HG02610 (cell line): ENCODE measurements around the gene SELENBP1.
"Not testable (repeated sequence)": the region's sequence is repeated elsewhere in the genome, so short reads cannot be mapped to it uniquely, and the experiment has no call there.

Experiments
- ATAC-seq: cut with Tn5 transposase; IDR thresholded peaks from one replicate; pipeline ENCODE4 v1.9.1; 2021; ENCODE audit warnings: mild to moderate bottlenecking, moderate library complexity; ENCODE audit not compliant: unreplicated experiment

SELENBP1 gene

GRCh38 chr1:151384584-151384983 lies 12.1 kb upstream of the SELENBP1 start:
- no peak for ATAC-seq

- no peak for ATAC-seq
Observed at GRCh38 chr1:151377150-151377884, 4.8 kb upstream of the SELENBP1 start.

- ATAC-seq: no peak
Observed at GRCh38 chr1:151373196-151373595, 691 bp upstream of the SELENBP1 start.

GRCh38 chr1:151371370-151372057 lies 991 bp downstream of the SELENBP1 start:
- no peak for ATAC-seq

GRCh38 chr1:151370211-151370911 lies 2.1 kb downstream of the SELENBP1 start:
- ATAC-seq: no peak

GRCh38 chr1:151369621-151370048 lies 2.9 kb downstream of the SELENBP1 start:
- ATAC-seq: no peak

GRCh38 chr1:151369302-151369610 lies 3.2 kb downstream of the SELENBP1 start:
- ATAC-seq: no peak

GRCh38 chr1:151368393-151369301 lies 3.9 kb downstream of the SELENBP1 start:
- no peak for ATAC-seq

GRCh38 chr1:151367658-151368392 lies 4.7 kb downstream of the SELENBP1 start:
- no peak for ATAC-seq

- no peak for ATAC-seq
Observed at GRCh38 chr1:151364996-151365395, 7.5 kb downstream of the SELENBP1 start.

- ATAC-seq: no peak
Observed at GRCh38 chr1:151362308-151363155, 10.0 kb downstream of the SELENBP1 start.

GRCh38 chr1:151361883-151362282 lies 10.6 kb downstream of the SELENBP1 start:
- no peak for ATAC-seq

- ATAC-seq: no peak
Observed at GRCh38 chr1:151356696-151357095, 15.8 kb downstream of the SELENBP1 start.

- ATAC-seq: no peak
Observed at GRCh38 chr1:151352021-151352718, 20.3 kb downstream of the SELENBP1 start.

GRCh38 chr1:151350323-151350722 lies 22.2 kb downstream of the SELENBP1 start:
- ATAC-seq: not testable (repeated sequence)

- ATAC-seq: no peak
Observed at GRCh38 chr1:151347523-151348246, 24.8 kb downstream of the SELENBP1 start.

GRCh38 chr1:151346769-151347522 lies 25.6 kb downstream of the SELENBP1 start, which contains the start of gene RFX5:
RFX5 (minus strand) TSS chr1:151347252; CDS start chr1:151346320, 932 bp downstream.
- peak; percentile 94 for ATAC-seq
